Caco-2 (cell line): ENCODE data around the gene MOB2. TPM values are rescaled to one million over a fixed set of nuclear protein-coding genes. Genes with fewer than 3 reads are reported as not detected.

Experiments used
- BruUV-seq: library from RNA; stranded (reverse); fragments of 400-500 nt; replicated peaks from 2 replicates; lab custom pipeline; 2021; lab: Mats Ljungman, UMichigan
- CTCF ChIA-PET: fragments of 300-600 bp; sonication (Branson Sonifier 250); formaldehyde crosslinking; loops from one replicate; lab custom pipeline; 2022; ENCODE audit warnings: antibody characterized with exemption; lab: Charles Lee
- POLR2A ChIA-PET: fragments of 300-600 bp; sonication (Branson Sonifier 250); formaldehyde crosslinking; loops from one replicate; lab custom pipeline; 2022; ENCODE audit warnings: antibody characterized with exemption; lab: Charles Lee
- DNase-seq, 2 experiments: peaks; one replicate each; pipeline versions ENCODE4 v3.0.0 to v3.0.0-alpha.2; 2020 to 2022
- H3K27me3 ChIP-seq: replicated peaks from 2 replicates; pipeline ENCODE4 v1.6.0; 2011; ENCODE audit warnings: low read length; ENCODE audit not compliant: control insufficient read depth, insufficient read depth
- H3K36me3 ChIP-seq: 2 replicates; pipeline ENCODE4 v1.5.1; 2011; ENCODE audit warnings: low read length; ENCODE audit not compliant: control insufficient read depth, insufficient read depth
- H3K4me1 ChIP-seq: fragments of 250-450 bp; sonication (Bioruptor Pico); 2 replicates; pipeline ENCODE4 v1.5.1; 2020; ENCODE audit warnings: mild to moderate bottlenecking
- H3K4me3 ChIP-seq: 2 replicates; pipeline ENCODE4 v1.5.1; 2011; ENCODE audit warnings: low read depth, mild to moderate bottlenecking, control low read depth, low read length
- H3K9me3 ChIP-seq: fragments of 250-450 bp; sonication (Bioruptor Pico); 2 replicates; pipeline ENCODE4 v1.5.1; 2020; ENCODE audit warnings: mild to moderate bottlenecking, moderate library complexity
- H3K27ac Mint-ChIP-seq: one replicate; pipeline ENCODE4 v1.8.0; 2022; ENCODE audit warnings: mixed read lengths; ENCODE audit not compliant: unreplicated experiment
- H3K27me3 Mint-ChIP-seq: one replicate; pipeline ENCODE4 v1.8.0; 2022; ENCODE audit warnings: mixed read lengths; ENCODE audit not compliant: insufficient read depth, unreplicated experiment
- H3K36me3 Mint-ChIP-seq: one replicate; pipeline ENCODE4 v1.8.0; 2022; ENCODE audit warnings: mild to moderate bottlenecking, mixed read lengths; ENCODE audit not compliant: insufficient read depth, unreplicated experiment
- H3K4me1 Mint-ChIP-seq: one replicate; pipeline ENCODE4 v1.8.0; 2022; ENCODE audit warnings: low read depth, mixed read lengths; ENCODE audit not compliant: unreplicated experiment
- H3K4me3 Mint-ChIP-seq: one replicate; pipeline ENCODE4 v1.8.0; 2022; ENCODE audit warnings: mild to moderate bottlenecking, moderate library complexity, mixed read lengths; ENCODE audit not compliant: unreplicated experiment
- H3K9me3 Mint-ChIP-seq: one replicate; pipeline ENCODE4 v1.8.0; 2022; ENCODE audit warnings: mixed read lengths; ENCODE audit not compliant: unreplicated experiment
- intact Hi-C: fragments of 100-400 bp; cut with micrococcal nuclease; formaldehyde crosslinking; loops from one replicate; pipeline ENCODE4 v1.10.0; 2022; ENCODE audit not compliant: unreplicated experiment
- total RNA-seq: library from RNA; stranded (reverse); gene quantifications from 2 replicates; pipeline ENCODE4 v1.2.3, GENCODE V29; 2022
- TF ChIP-seq, protein P1 (sequence below), 2 experiments: fragments of 200-600 bp in 1 of 2; IDR thresholded peaks; 1 replicate in 1 of 2; 2 replicates in 1 of 2; pipeline versions ENCODE4 v1.5.1 to v1.8.0; 2011 to 2022; ENCODE audit warnings: antibody characterized with exemption in 1 of 2, control low read depth in 1 of 2, inconsistent platforms in 1 of 2, low read depth in 1 of 2, low read length in 1 of 2, mild to moderate bottlenecking in 1 of 2, moderate library complexity in 1 of 2; ENCODE audit not compliant: insufficient read depth in 1 of 2, severe bottlenecking in 1 of 2, unreplicated experiment in 1 of 2

Gene MOB2
- total RNA-seq, 1 experiment from 2014 or later, result 32.7 TPM

DNA sequence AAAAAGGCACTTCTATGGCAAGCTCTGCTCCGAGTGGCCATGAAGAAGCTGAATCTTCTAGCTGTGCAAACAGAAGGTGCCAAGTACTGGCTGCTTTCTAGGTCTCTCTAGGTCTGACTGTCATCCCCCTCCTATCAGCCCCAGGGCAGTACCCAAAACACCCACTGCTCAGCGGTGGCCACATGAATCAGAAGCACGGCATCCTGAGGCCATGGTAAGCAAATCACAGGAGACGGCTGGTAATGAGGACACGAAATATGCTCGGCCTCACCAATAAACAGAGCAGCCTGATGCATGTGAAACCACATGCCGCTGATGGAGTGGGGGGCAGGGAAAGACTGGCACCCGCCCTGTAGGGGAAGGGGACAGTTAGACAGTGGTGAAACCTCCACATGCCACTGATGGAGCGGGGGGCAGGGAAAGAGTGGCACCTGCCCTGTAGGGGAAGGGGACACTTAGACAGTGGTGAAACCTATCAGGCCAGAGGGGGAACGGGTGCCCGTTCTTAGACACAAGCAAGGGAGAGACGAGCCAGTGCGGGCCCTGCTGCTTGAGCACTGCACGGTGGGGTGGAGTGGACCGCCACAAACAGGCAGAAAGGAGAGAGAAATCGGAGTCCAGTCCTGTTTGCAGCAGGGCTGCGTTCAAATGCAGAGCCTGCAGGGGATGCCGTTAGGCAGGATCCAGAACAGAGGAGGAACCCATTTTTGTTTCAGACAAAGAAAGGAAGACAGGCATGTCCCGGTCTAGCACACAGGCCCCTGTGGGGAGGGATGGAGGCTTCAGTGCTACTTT, 29.9 kb upstream of the MOB2 start:
- H3K27ac Mint-ChIP-seq, result no peak overlapping the region

DNA sequence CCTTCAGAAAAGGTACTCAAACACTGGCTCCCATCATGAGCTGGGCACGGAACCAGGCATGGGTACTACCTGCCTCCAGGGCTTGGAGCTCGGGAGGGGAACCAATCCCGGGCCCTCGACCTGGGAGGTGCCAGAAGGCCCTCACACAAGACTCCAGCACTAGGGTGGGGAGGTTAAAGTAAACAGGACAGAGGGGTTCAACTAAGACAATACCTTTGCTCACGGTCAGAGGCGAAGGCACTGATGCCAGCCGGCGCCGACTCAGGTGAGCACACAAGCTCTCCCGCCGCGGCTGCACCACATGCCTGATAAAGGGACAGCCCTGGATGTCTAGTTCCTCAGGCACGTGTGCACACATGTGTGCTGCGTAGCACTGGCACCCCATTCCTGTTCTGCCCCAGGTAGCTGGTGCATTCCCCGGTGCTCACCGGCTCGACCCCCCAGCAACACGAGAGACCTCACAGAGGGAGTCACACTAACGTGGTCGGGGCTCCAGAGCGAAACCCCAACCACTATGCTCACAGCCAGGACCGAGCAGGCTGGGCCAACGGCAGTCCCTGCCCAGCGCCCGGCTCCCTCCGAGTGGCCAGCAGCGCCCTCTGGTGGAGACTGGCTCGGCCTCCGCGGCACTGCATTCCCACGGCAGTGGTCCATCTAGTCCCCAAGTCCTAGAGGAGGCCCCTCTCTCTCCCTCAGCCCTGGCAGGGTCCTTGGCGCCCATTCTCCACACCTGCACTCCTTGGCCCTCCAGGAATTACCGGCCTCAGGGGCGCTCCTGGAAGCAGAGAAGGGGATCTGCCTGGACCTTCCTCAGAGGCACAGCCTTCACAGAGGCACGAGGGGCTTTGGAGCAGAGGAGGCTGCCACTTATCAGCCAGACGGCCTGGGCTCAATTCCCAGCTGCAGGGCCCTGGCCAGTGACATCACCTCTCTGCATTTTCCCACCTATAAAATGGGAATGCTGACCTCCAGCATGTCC, 28.8 kb upstream of the MOB2 start:
- Mint-ChIP-seq H3K27me3 (no peaks in the 10 kb centered on the region), H3K36me3 (peaks cover 5% of the 10 kb centered on the region), H3K9me3 (no peaks in the 10 kb centered on the region), H3K4me1 (peaks cover 12% of the 10 kb centered on the region), H3K4me3 (no peak overlapping the region), H3K27ac (no peak overlapping the region)
- BruUV-seq, result no TSS peak
- Histone ChIP-seq H3K4me3 (no peak overlapping the region), H3K9me3 (no peaks in the 10 kb centered on the region), H3K4me1 (no peaks in the 10 kb centered on the region), H3K36me3 (no peaks in the 10 kb centered on the region), H3K27me3 (no peaks in the 10 kb centered on the region)
- CTCF ChIA-PET, result interaction anchor here (1.0 kb wide), 1 partner anchor 285 kb away, joined by 3 read pairs; no protein-coding TSS in a partner anchor
- peak; percentile 55 to 77 for DNase-seq
- POLR2A ChIA-PET, result no interaction called here
- TF ChIP-seq, protein P1, sequence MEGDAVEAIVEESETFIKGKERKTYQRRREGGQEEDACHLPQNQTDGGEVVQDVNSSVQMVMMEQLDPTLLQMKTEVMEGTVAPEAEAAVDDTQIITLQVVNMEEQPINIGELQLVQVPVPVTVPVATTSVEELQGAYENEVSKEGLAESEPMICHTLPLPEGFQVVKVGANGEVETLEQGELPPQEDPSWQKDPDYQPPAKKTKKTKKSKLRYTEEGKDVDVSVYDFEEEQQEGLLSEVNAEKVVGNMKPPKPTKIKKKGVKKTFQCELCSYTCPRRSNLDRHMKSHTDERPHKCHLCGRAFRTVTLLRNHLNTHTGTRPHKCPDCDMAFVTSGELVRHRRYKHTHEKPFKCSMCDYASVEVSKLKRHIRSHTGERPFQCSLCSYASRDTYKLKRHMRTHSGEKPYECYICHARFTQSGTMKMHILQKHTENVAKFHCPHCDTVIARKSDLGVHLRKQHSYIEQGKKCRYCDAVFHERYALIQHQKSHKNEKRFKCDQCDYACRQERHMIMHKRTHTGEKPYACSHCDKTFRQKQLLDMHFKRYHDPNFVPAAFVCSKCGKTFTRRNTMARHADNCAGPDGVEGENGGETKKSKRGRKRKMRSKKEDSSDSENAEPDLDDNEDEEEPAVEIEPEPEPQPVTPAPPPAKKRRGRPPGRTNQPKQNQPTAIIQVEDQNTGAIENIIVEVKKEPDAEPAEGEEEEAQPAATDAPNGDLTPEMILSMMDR (IDR thresholded peaks at IDR 0.05; ENCODE audit: insufficient read depth in 1 of 2, low read depth in 1 of 2, low read length in 1 of 2, severe bottlenecking in 1 of 2, unreplicated experiment in 1 of 2), result peak; percentile 68 to 84
- intact Hi-C loops, result loop anchor here (2.0 kb wide), 1 partner anchor 401 kb away; no protein-coding TSS in a partner anchor

More for the DNA sequence above, 29.9 kb upstream of the MOB2 start:
- POLR2A ChIA-PET, result no interaction called here
- Mint-ChIP-seq H3K4me3 (no peak overlapping the region), H3K27me3 (no peaks in the 10 kb centered on the region), H3K4me1 (peaks cover 12% of the 10 kb centered on the region), H3K36me3 (peaks cover 9% of the 10 kb centered on the region), H3K9me3 (no peaks in the 10 kb centered on the region)
- Histone ChIP-seq H3K27me3 (no peaks in the 10 kb centered on the region), H3K4me1 (no peaks in the 10 kb centered on the region), H3K4me3 (no peak overlapping the region), H3K9me3 (no peaks in the 10 kb centered on the region), H3K36me3 (no peaks in the 10 kb centered on the region)
- intact Hi-C loops, result no loop called here
- TF ChIP-seq, protein P1 (IDR thresholded peaks at IDR 0.05; ENCODE audit: insufficient read depth in 1 of 2, low read depth in 1 of 2, low read length in 1 of 2, severe bottlenecking in 1 of 2, unreplicated experiment in 1 of 2), result no peak
- CTCF ChIA-PET, result interaction anchor here (0.5 kb wide), 1 partner anchor 29 kb away, joined by 6 read pairs; no protein-coding TSS in a partner anchor
- no TSS peak for BruUV-seq
- DNase-seq, result no peak
